GM18909 (cell line): ENCODE results near the gene GRIN2C.
"Not testable (repeated sequence)": the region's sequence is repeated elsewhere in the genome, so short reads cannot be mapped to it uniquely, and the experiment has no call there.

Experiments used
- ATAC-seq: cut with Tn5 transposase; IDR thresholded peaks from one replicate; pipeline ENCODE4 v1.9.1; 2021; ENCODE audit warnings: mild to moderate bottlenecking; ENCODE audit not compliant: unreplicated experiment, poor library complexity

The GRIN2C gene

GRCh38 chr17:74859459-74860228, at the start of gene GRIN2C:
Gene GRIN2C (minus strand): TSS chr17:74859885. CDS start chr17:74855092, 4,793 bp downstream.
- ATAC-seq: no peak

- ATAC-seq: not testable (repeated sequence)
Measured at GRCh38 chr17:74909097-74909496, 49.4 kb upstream of the GRIN2C start.

GRCh38 chr17:74907012-74907411, 47.3 kb upstream of the GRIN2C start:
- no peak for ATAC-seq

GRCh38 chr17:74906214-74906793, 46.6 kb upstream of the GRIN2C start:
- not testable (repeated sequence) for ATAC-seq

- no peak for ATAC-seq
Measured at GRCh38 chr17:74904687-74905409, 45.2 kb upstream of the GRIN2C start.

DNA sequence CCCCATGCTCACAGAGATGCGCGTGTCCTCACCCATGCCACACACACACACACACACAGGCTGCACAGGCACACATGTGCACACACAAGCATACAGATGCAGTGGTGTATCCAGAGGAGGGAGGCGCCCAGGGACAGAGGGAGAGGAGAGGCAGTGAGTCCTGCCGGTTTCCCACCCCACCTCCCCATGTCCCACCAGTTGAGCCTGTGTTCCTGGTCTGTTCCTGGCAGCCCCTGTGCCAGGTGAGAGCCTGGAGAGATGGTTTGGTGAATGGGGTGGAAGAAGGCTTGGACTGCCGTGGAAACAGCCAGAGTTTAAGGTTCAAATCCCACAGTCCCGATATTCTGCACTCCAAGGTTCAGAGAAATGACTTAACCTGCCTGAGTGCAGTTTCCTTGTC, 44.0 kb upstream of the GRIN2C start:
- ATAC-seq: no peak

- ATAC-seq: no peak
Measured at GRCh38 chr17:74903034-74903433, 43.3 kb upstream of the GRIN2C start.

- no peak for ATAC-seq
Measured at GRCh38 chr17:74901353-74902135, 41.9 kb upstream of the GRIN2C start.

DNA sequence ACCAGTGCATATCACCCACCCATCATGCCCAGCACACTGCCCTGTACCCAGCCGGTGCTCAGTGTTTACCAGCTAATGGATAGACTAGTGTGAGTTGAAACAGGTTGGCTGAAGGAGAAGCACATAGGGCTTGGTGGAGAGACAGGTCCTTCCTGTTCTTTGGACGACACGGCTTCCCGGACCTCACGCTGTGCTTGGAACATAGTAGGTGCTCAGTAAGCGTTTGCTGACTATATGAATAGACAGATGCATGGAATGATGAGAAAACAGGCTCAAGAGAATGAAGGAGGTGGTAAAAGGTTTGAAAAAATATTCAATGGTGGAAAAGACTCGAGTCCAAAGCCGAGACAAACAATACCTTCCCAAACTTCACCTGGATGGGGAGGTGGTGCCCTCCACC, 40.5 kb upstream of the GRIN2C start:
- ATAC-seq: no peak

- ATAC-seq: no peak
Measured at GRCh38 chr17:74898376-74898946, 38.8 kb upstream of the GRIN2C start.

- no peak for ATAC-seq
Measured at GRCh38 chr17:74893936-74894671, 34.4 kb upstream of the GRIN2C start.

DNA sequence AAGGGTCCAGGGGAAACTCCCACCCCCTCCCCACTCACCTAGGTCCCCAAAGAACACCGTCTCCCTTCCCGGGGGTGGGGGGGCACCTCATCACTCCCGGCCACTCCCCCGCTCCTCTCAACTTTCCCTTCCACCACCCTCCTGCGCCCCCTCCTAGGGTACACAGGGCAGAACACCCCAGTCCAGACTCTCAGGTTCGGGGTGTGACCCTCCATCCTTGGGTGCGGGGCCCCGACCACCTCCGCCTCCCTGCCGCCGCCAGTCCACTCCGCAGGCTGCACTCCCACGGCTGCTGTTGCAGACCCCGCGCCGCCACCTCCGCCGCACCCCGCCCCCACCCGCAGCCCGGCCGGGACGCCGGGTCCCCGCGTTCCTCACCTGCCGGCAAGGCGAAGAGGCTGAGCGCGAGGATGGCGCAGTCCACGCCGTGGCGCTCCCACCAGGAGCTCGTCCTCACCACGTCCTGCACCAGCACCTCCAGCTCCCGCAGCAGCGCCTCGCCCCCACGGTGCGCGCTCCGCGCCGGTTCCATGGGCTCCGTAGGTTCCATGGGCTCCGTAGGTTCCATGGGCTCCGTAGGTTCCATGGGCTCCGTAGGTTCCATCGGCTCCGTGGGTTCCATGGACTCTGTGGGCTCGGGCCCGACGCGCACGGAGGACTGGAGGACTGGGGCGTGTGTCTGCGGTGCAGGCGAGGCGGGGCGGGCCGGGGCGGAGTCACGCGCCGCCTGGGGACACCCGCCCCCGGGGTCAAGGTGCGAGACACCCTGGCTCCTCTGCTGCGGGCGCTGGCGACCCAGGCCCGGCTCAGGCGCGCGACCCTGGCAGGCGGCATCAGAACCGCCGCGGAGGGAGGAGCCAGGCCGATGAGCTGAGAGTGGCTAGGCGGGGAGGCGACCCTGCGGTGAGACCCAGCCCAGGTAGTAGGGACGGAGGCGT, 33.6 kb upstream of the GRIN2C start, which contains the start of gene FADS6:
TSS of gene FADS6 (minus strand) at position 660 of the 938 bp plus-strand sequence. CDS start at position 622, 38 bp downstream.
- no peak for ATAC-seq

- ATAC-seq: no peak
Measured at GRCh38 chr17:74892013-74892841, 32.5 kb upstream of the GRIN2C start.

DNA sequence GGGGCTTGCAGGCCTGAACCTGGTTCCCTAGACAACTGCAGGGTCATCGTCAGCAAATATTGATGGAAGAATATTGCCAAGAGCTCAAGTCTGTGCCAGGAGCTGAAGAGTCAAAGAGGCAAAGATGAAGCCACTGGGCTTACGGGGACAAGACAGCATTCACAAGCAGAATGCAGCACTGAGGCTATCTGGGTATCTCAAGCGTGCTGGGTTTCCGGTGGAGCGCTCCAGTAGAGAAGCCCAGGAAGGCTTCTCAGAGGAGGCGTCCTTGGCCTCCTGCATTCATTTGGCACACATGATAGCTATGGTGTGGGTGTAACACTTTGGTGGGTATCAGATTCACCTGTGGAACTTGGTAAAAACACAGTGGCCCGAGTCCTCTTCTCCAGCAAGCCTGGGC, 30.9 kb upstream of the GRIN2C start:
- ATAC-seq: no peak

DNA sequence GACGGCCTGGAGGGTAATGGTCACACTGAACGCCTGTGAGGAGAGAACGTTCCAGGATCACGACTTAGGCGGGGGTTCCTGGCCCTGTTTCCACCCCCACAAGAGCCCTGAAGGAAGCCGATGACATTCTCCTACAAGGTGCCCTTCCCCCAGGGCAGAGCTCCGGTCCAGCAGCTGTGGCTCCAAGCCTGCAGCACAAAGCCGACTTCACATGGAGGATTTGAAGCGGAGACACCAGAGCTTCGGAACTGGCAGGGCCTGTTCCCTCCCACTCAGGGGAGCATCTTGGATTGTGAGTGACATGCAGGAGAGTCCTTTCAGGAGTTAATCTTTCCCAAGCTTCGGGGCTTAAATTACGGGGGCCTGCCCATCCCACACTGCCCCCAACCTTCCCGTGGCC, 28.8 kb upstream of the GRIN2C start:
- ATAC-seq: no peak

GRCh38 chr17:74883241-74883745, 23.6 kb upstream of the GRIN2C start:
- no peak for ATAC-seq

DNA sequence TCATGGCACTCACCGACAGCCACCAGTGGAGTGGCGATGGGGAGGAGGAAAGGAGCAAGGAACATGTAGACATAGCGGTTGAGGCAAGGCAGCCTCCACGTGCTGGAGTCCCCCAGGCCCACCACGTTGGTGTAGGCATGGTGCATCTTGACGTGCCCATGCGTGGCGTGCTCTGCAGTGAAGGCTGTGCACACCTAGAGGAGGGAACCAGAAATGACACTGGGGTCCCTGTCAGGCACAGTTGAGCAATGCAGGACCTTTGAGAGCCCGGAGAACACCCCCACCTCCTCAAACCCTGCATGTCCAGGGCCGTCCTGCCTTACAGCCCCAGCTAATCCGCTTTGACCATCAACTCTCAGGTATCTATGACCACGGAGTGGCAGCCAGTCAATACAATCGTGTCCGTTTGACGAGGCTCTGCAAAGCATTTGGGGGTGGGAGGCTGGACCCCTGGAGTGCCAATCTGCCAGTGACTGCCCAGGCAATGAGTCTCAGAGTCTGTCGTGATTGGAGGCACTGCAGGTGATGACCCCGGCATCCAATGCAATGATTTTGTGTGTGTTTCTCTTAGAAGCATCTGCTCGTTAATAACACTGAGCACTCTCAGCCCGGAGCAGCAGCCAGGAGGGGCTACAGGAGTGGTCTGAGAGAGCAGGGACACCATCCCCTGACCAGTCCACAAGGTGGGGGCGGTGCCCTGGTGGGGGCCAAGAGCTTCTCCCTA, 23.0 kb upstream of the GRIN2C start:
- no peak for ATAC-seq
